Measurements from ENCODE around the gene CTSH.

The CTSH gene

GRCh38 chr15:78944669-78945407, at the start of gene CTSH:
CTSH (minus strand) TSS chr15:78945046; CDS start chr15:78944981, 65 bp downstream.
- DNase-seq (ENCODE audit: extremely low read depth, low read depth): no peak
- H3K4me3 ChIP-seq (replicated peaks; ENCODE audit: low read depth, low read length): peak within 1 kb of the TSS; percentile 40
- TF ChIP-seq, protein P1, sequence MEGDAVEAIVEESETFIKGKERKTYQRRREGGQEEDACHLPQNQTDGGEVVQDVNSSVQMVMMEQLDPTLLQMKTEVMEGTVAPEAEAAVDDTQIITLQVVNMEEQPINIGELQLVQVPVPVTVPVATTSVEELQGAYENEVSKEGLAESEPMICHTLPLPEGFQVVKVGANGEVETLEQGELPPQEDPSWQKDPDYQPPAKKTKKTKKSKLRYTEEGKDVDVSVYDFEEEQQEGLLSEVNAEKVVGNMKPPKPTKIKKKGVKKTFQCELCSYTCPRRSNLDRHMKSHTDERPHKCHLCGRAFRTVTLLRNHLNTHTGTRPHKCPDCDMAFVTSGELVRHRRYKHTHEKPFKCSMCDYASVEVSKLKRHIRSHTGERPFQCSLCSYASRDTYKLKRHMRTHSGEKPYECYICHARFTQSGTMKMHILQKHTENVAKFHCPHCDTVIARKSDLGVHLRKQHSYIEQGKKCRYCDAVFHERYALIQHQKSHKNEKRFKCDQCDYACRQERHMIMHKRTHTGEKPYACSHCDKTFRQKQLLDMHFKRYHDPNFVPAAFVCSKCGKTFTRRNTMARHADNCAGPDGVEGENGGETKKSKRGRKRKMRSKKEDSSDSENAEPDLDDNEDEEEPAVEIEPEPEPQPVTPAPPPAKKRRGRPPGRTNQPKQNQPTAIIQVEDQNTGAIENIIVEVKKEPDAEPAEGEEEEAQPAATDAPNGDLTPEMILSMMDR (IDR thresholded peaks at IDR 0.05; ENCODE audit: low read depth, low read length, missing control alignments): no peak

GRCh38 chr15:78993931-78994530, 49.2 kb upstream of the CTSH start:
- DNase-seq (ENCODE audit: extremely low read depth, low read depth): no peak
- TF ChIP-seq, protein P1 (IDR thresholded peaks at IDR 0.05; ENCODE audit: low read depth, low read length, missing control alignments): no peak
- H3K4me3 ChIP-seq (replicated peaks; ENCODE audit: low read depth, low read length): no peak overlapping the region

DNA sequence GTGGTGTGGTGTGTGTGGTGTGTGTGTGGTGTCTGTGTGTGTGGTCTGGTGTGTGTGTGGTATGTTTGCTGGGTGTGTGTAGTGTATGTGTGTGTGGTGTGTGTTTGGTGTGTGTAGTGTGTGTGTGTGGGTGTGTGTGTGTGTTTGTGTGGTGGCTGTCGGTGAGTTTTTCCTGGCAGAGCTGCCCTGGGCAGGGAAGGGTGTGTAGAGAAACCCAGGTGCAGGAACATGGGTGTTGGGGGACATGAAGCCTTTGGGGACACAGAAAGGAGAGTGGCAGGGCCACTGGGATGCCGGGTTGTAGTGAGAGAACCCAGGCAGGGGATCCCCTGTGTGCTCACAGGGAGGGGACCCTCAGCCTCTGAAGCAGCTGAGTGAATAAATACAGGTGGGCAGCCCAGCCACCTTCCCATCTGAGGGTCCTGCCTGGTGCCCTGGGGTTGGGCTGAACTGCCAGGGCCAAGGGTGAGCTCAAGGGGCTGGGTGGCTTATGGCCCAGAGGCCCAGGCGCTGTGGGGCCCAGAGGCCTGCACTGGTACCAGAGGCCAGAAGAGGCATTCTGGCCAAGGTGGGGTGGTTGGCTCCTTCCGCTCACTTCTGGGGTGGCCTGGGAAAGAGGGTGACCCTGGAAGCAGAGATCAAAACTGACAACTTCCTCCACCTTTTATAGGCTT, 48.5 kb upstream of the CTSH start:
- H3K4me3 ChIP-seq (replicated peaks; ENCODE audit: low read depth, low read length): no peak overlapping the region
- TF ChIP-seq, protein P1 (IDR thresholded peaks at IDR 0.05; ENCODE audit: low read depth, low read length, missing control alignments): no peak
- DNase-seq (ENCODE audit: extremely low read depth, low read depth): no peak

DNA sequence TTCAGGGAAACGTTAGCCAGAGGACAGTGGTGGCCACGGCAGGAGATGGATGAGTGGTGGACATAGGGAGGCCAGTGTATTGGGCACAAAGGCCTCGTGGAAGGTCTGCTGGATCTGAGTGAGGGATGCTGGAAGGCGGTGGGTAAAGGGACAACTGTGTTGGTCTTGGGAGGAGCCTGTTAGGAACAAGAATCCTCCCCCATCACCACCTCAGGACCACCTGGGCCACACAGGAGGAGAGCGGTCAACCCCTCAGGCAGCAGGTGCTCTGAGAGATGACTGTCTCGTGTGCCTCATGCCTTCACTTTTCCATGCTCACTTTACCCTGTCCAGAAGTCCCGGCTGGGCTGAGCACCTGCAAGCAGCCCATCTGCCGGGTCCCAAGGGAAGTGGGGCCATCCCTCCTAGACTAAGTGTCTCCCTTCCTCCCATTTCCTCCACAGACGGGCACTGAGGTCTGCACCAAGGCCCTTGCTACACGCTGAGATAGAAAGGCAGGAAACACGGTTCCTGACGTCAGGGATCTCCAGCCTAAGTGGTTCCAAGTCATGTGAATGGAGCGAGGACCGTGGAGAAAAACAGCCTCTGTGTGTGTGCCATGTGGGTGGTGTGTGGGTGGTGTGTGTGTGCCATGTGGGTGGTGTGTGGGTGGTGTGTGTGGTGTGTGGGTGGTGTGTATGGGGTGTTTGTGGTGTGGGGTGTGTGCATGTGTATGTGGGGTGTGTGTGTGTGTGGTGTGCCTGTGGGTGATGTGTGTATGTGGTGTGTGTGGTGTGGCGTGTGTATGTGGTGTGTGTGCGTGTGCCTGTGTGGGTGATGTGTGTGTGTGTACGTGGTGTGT, 47.8 kb upstream of the CTSH start:
- TF ChIP-seq, protein P1 (IDR thresholded peaks at IDR 0.05; ENCODE audit: low read depth, low read length, missing control alignments): no peak
- no peak overlapping the region for H3K4me3 ChIP-seq (replicated peaks; ENCODE audit: low read depth, low read length)
- DNase-seq (ENCODE audit: extremely low read depth, low read depth): no peak

GRCh38 chr15:78991879-78992278, 47.0 kb upstream of the CTSH start:
- no peak for DNase-seq (ENCODE audit: extremely low read depth, low read depth)
- TF ChIP-seq, protein P1 (IDR thresholded peaks at IDR 0.05; ENCODE audit: low read depth, low read length, missing control alignments): no peak
- no peak overlapping the region for H3K4me3 ChIP-seq (replicated peaks; ENCODE audit: low read depth, low read length)

- TF ChIP-seq, protein P1 (IDR thresholded peaks at IDR 0.05; ENCODE audit: low read depth, low read length, missing control alignments): no peak
- no peak for DNase-seq (ENCODE audit: extremely low read depth, low read depth)
- H3K4me3 ChIP-seq (replicated peaks; ENCODE audit: low read depth, low read length): no peak overlapping the region
Measured at GRCh38 chr15:78991476-78991875, 46.6 kb upstream of the CTSH start.

Data from HFF-Myc (cell line).